Measurements from ENCODE around the gene GRK1.
"Not testable (repeated sequence)": the region's sequence is repeated elsewhere in the genome, so short reads cannot be mapped to it uniquely, and the experiment has no call there.

GRK1 gene

DNA sequence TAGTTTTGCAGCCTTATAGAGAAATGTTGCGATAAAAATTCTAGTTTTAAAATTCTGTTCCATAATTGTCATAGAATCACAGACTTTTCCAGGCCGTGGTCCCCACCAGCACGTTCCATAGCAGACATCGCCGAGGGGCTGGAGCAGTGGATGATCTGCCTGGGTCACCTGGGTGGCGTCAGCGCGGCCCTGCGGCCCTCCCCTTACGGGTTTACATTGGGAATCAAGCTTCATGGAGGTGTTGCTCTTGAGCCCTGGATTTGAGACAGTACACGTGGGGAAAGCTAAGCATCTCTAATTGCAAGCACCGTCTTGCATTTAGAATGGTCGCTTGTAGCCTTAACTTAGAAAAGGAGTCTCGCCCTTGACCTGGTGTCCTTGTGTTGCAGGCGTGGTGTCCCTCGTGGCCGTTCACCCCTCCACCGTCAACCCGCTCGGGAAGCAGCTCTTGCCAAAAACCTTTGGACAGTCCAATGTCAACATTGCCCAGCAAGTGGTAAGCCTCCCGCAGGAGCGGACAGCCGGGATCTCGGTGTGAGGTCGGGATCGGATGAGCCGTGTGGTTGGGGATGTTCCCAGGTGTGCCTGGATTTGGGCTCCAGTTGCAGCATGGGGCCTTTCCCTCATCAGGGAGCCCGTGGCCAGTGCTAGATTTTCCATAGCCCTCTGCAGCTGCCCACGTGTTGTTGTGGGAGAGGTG lies 44.1 kb upstream of the GRK1 start:
- TF ChIP-seq, protein P1, sequence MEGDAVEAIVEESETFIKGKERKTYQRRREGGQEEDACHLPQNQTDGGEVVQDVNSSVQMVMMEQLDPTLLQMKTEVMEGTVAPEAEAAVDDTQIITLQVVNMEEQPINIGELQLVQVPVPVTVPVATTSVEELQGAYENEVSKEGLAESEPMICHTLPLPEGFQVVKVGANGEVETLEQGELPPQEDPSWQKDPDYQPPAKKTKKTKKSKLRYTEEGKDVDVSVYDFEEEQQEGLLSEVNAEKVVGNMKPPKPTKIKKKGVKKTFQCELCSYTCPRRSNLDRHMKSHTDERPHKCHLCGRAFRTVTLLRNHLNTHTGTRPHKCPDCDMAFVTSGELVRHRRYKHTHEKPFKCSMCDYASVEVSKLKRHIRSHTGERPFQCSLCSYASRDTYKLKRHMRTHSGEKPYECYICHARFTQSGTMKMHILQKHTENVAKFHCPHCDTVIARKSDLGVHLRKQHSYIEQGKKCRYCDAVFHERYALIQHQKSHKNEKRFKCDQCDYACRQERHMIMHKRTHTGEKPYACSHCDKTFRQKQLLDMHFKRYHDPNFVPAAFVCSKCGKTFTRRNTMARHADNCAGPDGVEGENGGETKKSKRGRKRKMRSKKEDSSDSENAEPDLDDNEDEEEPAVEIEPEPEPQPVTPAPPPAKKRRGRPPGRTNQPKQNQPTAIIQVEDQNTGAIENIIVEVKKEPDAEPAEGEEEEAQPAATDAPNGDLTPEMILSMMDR (conservative IDR thresholded peaks at IDR 0.05) = no peak
- TF ChIP-seq ZFX (IDR thresholded peaks at IDR 0.05) = no peak
- H3K27ac ChIP-seq = no peak overlapping the region

- H3K27ac ChIP-seq = no peak overlapping the region; the same call in 1 of the 2 replicates
- TF ChIP-seq ZFX (IDR thresholded peaks at IDR 0.05) = no peak
Measured at GRCh38 chr13:113623491-113624234, 43.4 kb upstream of the GRK1 start.

DNA sequence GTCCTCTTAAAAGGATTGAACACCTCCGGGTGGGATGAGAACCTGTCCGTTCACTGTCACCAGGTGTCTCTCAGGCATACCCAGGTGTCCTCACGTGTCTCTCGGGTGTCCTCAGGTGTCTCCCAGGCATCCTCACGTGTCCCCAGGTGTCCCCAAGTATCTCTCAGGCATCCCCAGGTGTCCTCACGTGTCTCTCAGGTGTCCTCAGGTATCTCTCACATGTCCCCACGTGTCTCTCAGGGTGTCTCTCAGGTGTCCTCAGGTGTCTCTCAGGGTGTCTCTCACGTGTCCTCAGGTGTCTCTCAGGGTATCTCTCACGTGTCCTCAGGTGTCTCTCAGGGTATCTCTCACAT lies 42.8 kb upstream of the GRK1 start:
- TF ChIP-seq, protein P1 (conservative IDR thresholded peaks at IDR 0.05) = no peak
- no peak for TF ChIP-seq ZFX (IDR thresholded peaks at IDR 0.05)
- H3K27ac ChIP-seq = no peak overlapping the region

- H3K27ac ChIP-seq = not testable (repeated sequence)
Measured at GRCh38 chr13:113624640-113625304, 42.2 kb upstream of the GRK1 start.

DNA sequence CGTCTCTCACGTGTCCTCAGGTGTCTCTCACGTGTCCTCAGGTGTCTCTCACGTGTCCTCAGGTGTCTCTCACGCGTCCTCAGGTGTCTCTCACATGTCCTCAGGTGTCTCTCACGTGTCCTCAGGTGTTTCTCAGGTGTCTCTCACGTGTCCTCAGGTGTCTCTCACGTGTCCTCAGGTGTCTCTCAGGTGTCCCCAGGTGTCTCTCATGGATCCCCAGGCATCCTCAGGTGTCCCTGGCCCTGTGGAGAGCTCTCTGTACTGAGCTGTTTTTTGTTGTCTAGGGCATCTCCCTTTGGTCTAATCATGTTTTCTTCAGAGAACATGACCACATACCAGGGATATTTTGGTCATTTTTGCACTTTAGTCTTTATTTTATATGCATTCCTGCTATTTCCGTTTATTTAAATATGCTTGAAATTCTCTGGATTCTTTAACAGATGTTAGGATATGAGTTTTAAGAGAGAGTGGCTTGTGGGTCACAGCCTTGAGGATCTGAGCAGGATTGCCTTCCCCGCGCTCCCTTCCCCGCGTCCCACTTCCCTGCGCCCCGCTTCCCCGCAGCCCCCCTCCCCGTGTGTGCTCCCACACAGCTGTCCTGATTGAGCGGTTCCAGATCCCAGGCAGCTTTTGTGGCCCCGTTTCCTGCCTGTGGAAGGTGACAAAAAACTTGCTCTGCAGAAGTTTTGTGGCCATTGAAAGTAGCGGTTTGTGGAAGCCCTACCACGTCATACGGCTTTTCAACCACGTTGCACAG lies 40.9 kb upstream of the GRK1 start:
- no peak overlapping the region; the same call in 1 of the 2 replicates for H3K27ac ChIP-seq
- TF ChIP-seq ZFX (IDR thresholded peaks at IDR 0.05) = no peak
- TF ChIP-seq, protein P1 (conservative IDR thresholded peaks at IDR 0.05) = no peak

GRCh38 chr13:113627136-113627535 lies 39.9 kb upstream of the GRK1 start:
- no peak overlapping the region for H3K27ac ChIP-seq

DNA sequence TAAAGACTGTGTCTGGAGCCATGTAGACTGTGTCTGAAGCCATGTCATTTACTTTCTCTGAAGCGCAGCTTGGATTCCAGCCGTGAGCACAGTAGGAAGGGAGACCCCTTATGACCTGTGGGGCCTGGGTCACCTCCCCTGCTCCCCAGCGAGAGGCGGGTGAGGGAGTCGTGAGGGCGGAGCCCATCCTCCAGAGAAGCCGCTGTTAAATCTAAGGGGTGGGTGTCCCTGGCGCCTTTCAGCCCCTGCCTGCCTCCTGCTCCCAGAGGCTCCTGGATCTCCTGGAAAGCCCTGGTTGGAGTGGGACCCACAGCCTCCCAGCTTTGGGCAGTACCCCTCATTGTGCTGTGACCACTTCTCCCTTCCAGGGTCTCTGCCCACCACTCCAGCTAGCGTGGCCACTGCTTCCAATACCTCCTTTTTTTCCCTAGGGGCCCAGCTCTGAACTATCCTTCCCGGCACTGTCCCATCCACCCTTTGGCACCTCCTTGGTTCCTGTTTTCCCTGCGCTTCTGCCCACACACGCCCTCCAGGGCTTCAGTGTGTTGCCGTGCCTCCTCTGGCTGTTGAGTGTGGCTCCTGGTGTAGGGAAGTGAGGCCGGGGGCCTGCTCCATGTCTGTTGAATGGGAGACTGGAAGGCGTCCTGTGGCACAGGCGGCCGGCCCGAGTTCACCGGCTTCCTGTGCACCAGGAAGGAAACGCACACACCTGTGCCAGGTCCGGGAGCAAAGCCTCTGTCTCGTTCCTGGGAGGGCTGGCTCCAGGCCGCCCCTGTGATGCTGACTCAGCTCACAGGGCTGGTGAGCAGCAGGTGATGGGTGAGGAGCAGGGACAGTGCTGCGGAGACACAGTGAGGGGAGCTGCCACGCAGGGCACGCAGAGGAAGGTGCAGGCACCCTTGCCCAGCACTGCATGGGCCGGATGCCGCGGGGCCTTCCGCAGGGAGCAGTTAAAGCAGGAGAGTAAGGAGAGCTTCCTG lies 38.4 kb upstream of the GRK1 start:
- H3K27ac ChIP-seq = peak overlapping the region; percentile 74
- no peak for TF ChIP-seq ZFX (IDR thresholded peaks at IDR 0.05)
- TF ChIP-seq, protein P1 (conservative IDR thresholded peaks at IDR 0.05) = no peak

More at GRCh38 chr13:113627136-113627535, 39.9 kb upstream of the GRK1 start:
- TF ChIP-seq ZFX (IDR thresholded peaks at IDR 0.05) = no peak
- TF ChIP-seq, protein P1 (conservative IDR thresholded peaks at IDR 0.05) = no peak

Measured in C4-2B (cell line).